ENCODE data around the gene ITGB7. TPM values are rescaled to one million over a fixed set of nuclear protein-coding genes. Genes with fewer than 3 reads are reported as not detected.

ITGB7 gene
- total and polyA plus RNA-seq, 10 of the 15 experiments (the other 5 are each of a cell fraction or from before 2014, with no cell fraction given) = 54.5 to 487 (median 252) TPM

GRCh38 chr12:53207042-53207441 is at the start of gene ITGB7 (continued):
- TF ChIP-seq SKIL (IDR thresholded peaks at IDR 0.05; ENCODE audit: low read depth, poor library complexity, severe bottlenecking) (no peak), ZNF384 (IDR thresholded peaks at IDR 0.05; ENCODE audit: borderline replicate concordance, low read depth, low read length) (no peak), CBX5 (IDR thresholded peaks at IDR 0.05; ENCODE audit: low read depth) (no peak), JUNB (IDR thresholded peaks at IDR 0.05) (no peak), BACH1 (IDR thresholded peaks at IDR 0.05; ENCODE audit: borderline replicate concordance) (peak; percentile 34; the same call in 1 of the 2 replicates)

GRCh38 chr12:53255996-53256395 is 48.9 kb upstream of the ITGB7 start:
- peaks cover 0 to 4% of the 10 kb centered on the region in 2 experiments; a peak in 1 of 4 replicates for H3K36me3 ChIP-seq (ENCODE audit: control insufficient read depth in 2 of 2, insufficient read depth in 2 of 2, low read length in 1 of 2)
- FAIRE-seq = peak; percentile 57
- in situ Hi-C loops (cut with MboI) (no loop called here), intact Hi-C loops (cut with micrococcal nuclease; ENCODE audit: unreplicated experiment) (no loop called here)
- H2AFZ ChIP-seq (ENCODE audit: control insufficient read depth, low read depth, low read length) = peak overlapping the region; percentile 51; the same call in 1 of the 2 replicates
- ChIA-PET CTCF (interaction anchor here (0.5 to 7.4 kb wide), 5 partner anchors 11 to 252 kb away, joined by 3 to 72 read pairs (median 9); partner anchors contain the start of gene ESPL1), RAD21 (ENCODE audit: unreplicated experiment) (interaction anchor here (1.3 to 2.5 kb wide), 2 partner anchors 12 to 39 kb away, joined by 3 to 10 read pairs; partner anchors contain the start of genes ESPL1 and PFDN5), SMC1A (ENCODE audit: uncharacterized antibody, unreplicated experiment) (interaction anchor here (1.1 to 6.4 kb wide), 5 partner anchors 12 to 430 kb away, joined by 4 to 63 read pairs (median 4); partner anchors contain the start of gene ESPL1), POLR2A (interaction anchor here (1.2 to 1.6 kb wide), 2 partner anchors 12 to 13 kb away, joined by 4 to 7 read pairs; partner anchors contain the start of gene ESPL1)
- no peaks in the 10 kb centered on the region for H4K20me1 ChIP-seq (ENCODE audit: control insufficient read depth, insufficient read depth)
- H3K4me1 ChIP-seq (ENCODE audit: control insufficient read depth, insufficient read depth, low read length) = peaks cover 28% of the 10 kb centered on the region
- peaks cover 13% of the 10 kb centered on the region for H3K79me2 ChIP-seq (ENCODE audit: control insufficient read depth, insufficient read depth, low read length)
- H3K4me3 ChIP-seq = no peak overlapping the region
- no TSS peak for BruUV-seq (replicated peaks)
- H3K4me2 ChIP-seq (ENCODE audit: control insufficient read depth, insufficient read depth) = peak overlapping the region; percentile 50; the same call in 1 of the 2 replicates
- H3K9ac ChIP-seq (ENCODE audit: control insufficient read depth, insufficient read depth, low read length) = no peak overlapping the region
- no peak for DNase-seq (ENCODE audit: low read depth, low spot score)
- H3K27ac ChIP-seq (ENCODE audit: control insufficient read depth, insufficient read depth) = no peak overlapping the region; the same call in 1 of the 2 replicates
- TF ChIP-seq WRNIP1 (IDR thresholded peaks at IDR 0.05; ENCODE audit: borderline replicate concordance, low read depth, low read length) (no peak), RCOR1 (conservative IDR thresholded peaks at IDR 0.05; ENCODE audit: low read depth, low read length) (no peak), IKZF2 (IDR thresholded peaks at IDR 0.05) (no peak), RAD51 (IDR thresholded peaks at IDR 0.05) (no peak), RB1 (IDR thresholded peaks at IDR 0.05; ENCODE audit: borderline replicate concordance) (no peak), SPI1 (IDR thresholded peaks at IDR 0.05; ENCODE audit: borderline replicate concordance, insufficient read depth, low read depth, low read length) (peak; percentile 97), ZNF384 (IDR thresholded peaks at IDR 0.05; ENCODE audit: borderline replicate concordance, low read depth, low read length) (0 out of 2 replicates have a peak, but pooled peaks have one; percentile 30), CUX1 (IDR thresholded peaks at IDR 0.05; ENCODE audit: insufficient replicate concordance, low read depth, low read length) (no peak), JUND (IDR thresholded peaks at IDR 0.05; ENCODE audit: low read depth, low read length) (no peak)
- TF ChIP-seq, protein P1, sequence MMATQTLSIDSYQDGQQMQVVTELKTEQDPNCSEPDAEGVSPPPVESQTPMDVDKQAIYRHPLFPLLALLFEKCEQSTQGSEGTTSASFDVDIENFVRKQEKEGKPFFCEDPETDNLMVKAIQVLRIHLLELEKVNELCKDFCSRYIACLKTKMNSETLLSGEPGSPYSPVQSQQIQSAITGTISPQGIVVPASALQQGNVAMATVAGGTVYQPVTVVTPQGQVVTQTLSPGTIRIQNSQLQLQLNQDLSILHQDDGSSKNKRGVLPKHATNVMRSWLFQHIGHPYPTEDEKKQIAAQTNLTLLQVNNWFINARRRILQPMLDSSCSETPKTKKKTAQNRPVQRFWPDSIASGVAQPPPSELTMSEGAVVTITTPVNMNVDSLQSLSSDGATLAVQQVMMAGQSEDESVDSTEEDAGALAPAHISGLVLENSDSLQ (IDR thresholded peaks at IDR 0.05) = peak; percentile 36; the same call in 1 of the 2 replicates
- ATAC-seq = peak; percentile 58
- 0% methylated on average over 3 of the region's 3 CpGs for WGBS (ENCODE audit: insufficient coverage, insufficient replicate concordance, low lambda C conversion rate, missing lambda C conversion rate)
- H3K27me3 ChIP-seq (replicated peaks in 1 of 2; ENCODE audit: control insufficient read depth in 2 of 2, insufficient read depth in 2 of 2, low read length in 1 of 2) = no peaks in the 10 kb centered on the region
- H3K9me3 ChIP-seq (replicated peaks; ENCODE audit: control insufficient read depth, insufficient read depth, low read length) = no peaks in the 10 kb centered on the region

Data from GM12878 (cell line).